Endothelial cell of umbilical vein (primary cell): ENCODE measurements around the gene DCPS. TPM values are rescaled to one million over a fixed set of nuclear protein-coding genes. Genes with fewer than 3 reads are reported as not detected.
A peak's percentile ranks its signal among the peaks of the same experiment; 100 is the strongest.
"Not testable (repeated sequence)": the region's sequence is repeated elsewhere in the genome, so short reads cannot be mapped to it uniquely, and the experiment has no call there.

Experiments
- BruUV-seq: library from RNA; stranded (reverse); fragments of 400-500 nt; replicated peaks from 2 replicates; lab custom pipeline; 2021; lab: Mats Ljungman, UMichigan
- CTCF ChIA-PET: fragments of 300-600, 350-600 bp; sonication (Branson Sonifier 250); formaldehyde crosslinking; loops from one replicate; lab custom pipeline; 2021; ENCODE audit warnings: antibody characterized with exemption, inconsistent platforms; lab: Charles Lee
- POLR2A ChIA-PET: fragments of 300-600, 350-600 bp; sonication (Branson Sonifier 250); formaldehyde crosslinking; loops from one replicate; lab custom pipeline; 2021; ENCODE audit warnings: antibody characterized with exemption, inconsistent platforms; lab: Charles Lee
- DNase-seq: peaks from one replicate; pipeline ENCODE4 v3.0.0-alpha.2; 2011; ENCODE audit warnings: low read depth, low spot score
- FAIRE-seq: peaks from 2 replicates; lab custom pipeline; 2011; peaks lifted over from hg19 to GRCh38; lab: Jason Lieb, UNC
- H2AFZ ChIP-seq: 2 replicates; pipeline ENCODE4 v1.6.0; 2012; ENCODE audit warnings: low read depth, low read length, control low read depth, inconsistent platforms
- H3K27ac ChIP-seq: 2 replicates; pipeline ENCODE4 v1.5.1; 2011; ENCODE audit warnings: low read depth, mild to moderate bottlenecking, control low read depth, low read length, moderate library complexity; ENCODE audit not compliant: insufficient read depth
- H3K27me3 ChIP-seq, 2 experiments: 2 replicates each; pipeline versions ENCODE4 v1.6.0 to v1.6.1; 2011; ENCODE audit warnings: low read length in 2 of 2, mixed read lengths in 1 of 2; ENCODE audit not compliant: control insufficient read depth in 2 of 2, insufficient read depth in 2 of 2
- H3K36me3 ChIP-seq, 2 experiments: 2 replicates in 1 of 2; 3 replicates in 1 of 2; pipeline ENCODE4 v1.5.1; 2011; ENCODE audit warnings: low read length in 2 of 2, mild to moderate bottlenecking in 1 of 2, moderate library complexity in 1 of 2; ENCODE audit not compliant: control insufficient read depth in 2 of 2, insufficient read depth in 2 of 2; ENCODE audit errors: extremely low read depth in 1 of 2
- H3K4me1 ChIP-seq: 3 replicates; pipeline ENCODE4 v1.5.1; 2011; ENCODE audit warnings: mild to moderate bottlenecking, low read length; ENCODE audit not compliant: control insufficient read depth, insufficient read depth; ENCODE audit errors: extremely low read depth
- H3K4me2 ChIP-seq: 2 replicates; pipeline ENCODE4 v1.6.1; 2011; ENCODE audit warnings: low read length, control low read depth, mixed read lengths; ENCODE audit not compliant: insufficient read depth
- H3K4me3 ChIP-seq, 3 experiments: fragments of 200-600 bp in 1 of 3; sonication (generic), shearing (Covaris generic) in 1 of 3; replicated peaks in 1 of 3; 2 replicates each; pipeline ENCODE4 v1.5.1; 2011 to 2016; ENCODE audit warnings: control low read depth in 3 of 3, low read length in 3 of 3, mild to moderate bottlenecking in 2 of 3, inconsistent platforms in 1 of 3, low read depth in 1 of 3, moderate library complexity in 1 of 3; ENCODE audit not compliant: insufficient read depth in 1 of 3
- H3K79me2 ChIP-seq: 2 replicates; pipeline ENCODE4 v1.6.0; 2012; ENCODE audit warnings: low read length, inconsistent platforms; ENCODE audit not compliant: control insufficient read depth, insufficient read depth
- H3K9ac ChIP-seq: replicated peaks from 2 replicates; pipeline ENCODE3; 2011; ENCODE audit warnings: low read length, control low read depth; ENCODE audit not compliant: insufficient read depth; ENCODE audit errors: extremely low read depth
- H3K9me1 ChIP-seq: replicated peaks from 3 replicates; pipeline ENCODE4 v1.6.0; 2011; ENCODE audit warnings: mild to moderate bottlenecking, low read length; ENCODE audit not compliant: control insufficient read depth, insufficient read depth; ENCODE audit errors: extremely low read depth
- H3K9me3 ChIP-seq: replicated peaks from 2 replicates; pipeline ENCODE4 v1.5.1; 2012; ENCODE audit warnings: low read length, inconsistent platforms; ENCODE audit not compliant: control insufficient read depth, insufficient read depth
- H4K20me1 ChIP-seq: replicated peaks from 2 replicates; pipeline ENCODE3; 2011; ENCODE audit warnings: mild to moderate bottlenecking, low read length; ENCODE audit not compliant: control insufficient read depth, insufficient read depth; ENCODE audit errors: extremely low read depth
- EZH2 ChIP-seq: IDR thresholded peaks from 2 replicates; pipeline ENCODE4 v1.6.1; 2012; ENCODE audit warnings: borderline replicate concordance, low read depth, mild to moderate bottlenecking, moderate library complexity, low read length, inconsistent platforms; ENCODE audit not compliant: severe bottlenecking
- FOS ChIP-seq: IDR thresholded peaks from 2 replicates; pipeline ENCODE4 v1.6.1; 2011; ENCODE audit warnings: mild to moderate bottlenecking, low read length, moderate library complexity, borderline replicate concordance; ENCODE audit not compliant: insufficient read depth
- GATA2 ChIP-seq: IDR thresholded peaks from 2 replicates; pipeline ENCODE4 v1.7.0; 2011; ENCODE audit warnings: low read depth, mild to moderate bottlenecking, moderate library complexity, mixed read lengths, low read length; ENCODE audit not compliant: insufficient read length, insufficient read depth
- JUN ChIP-seq: IDR thresholded peaks from 2 replicates; pipeline ENCODE4 v1.6.1; 2011; ENCODE audit warnings: borderline replicate concordance, low read depth; ENCODE audit not compliant: insufficient read length, insufficient read depth
- MYC ChIP-seq: IDR thresholded peaks from one replicate; pipeline ENCODE4 v1.6.1; 2011; ENCODE audit warnings: mild to moderate bottlenecking, low read depth, low read length
- POLR2A ChIP-seq: IDR thresholded peaks from 2 replicates; pipeline ENCODE4 v1.6.1; 2012; ENCODE audit warnings: low read depth, mild to moderate bottlenecking, control low read depth, low read length
- POLR2AphosphoS5 ChIP-seq: IDR thresholded peaks from 2 replicates; pipeline ENCODE4 v1.6.1; 2012; ENCODE audit warnings: low read depth, mild to moderate bottlenecking, control low read depth, low read length, moderate library complexity; ENCODE audit not compliant: insufficient read depth
- dilution Hi-C: fragments of 300-500 bp; cut with MboI; formaldehyde crosslinking; loops from one replicate; pipeline ENCODE4 v1.15.0; 2019; ENCODE audit warnings: low sequenced_read_pairs; ENCODE audit not compliant: extremely low pct_ligation_motif_present
- intact Hi-C: fragments of 100-400 bp; cut with micrococcal nuclease; formaldehyde crosslinking; loops from one replicate; pipeline ENCODE4 v1.10.0; 2022
- polyA plus RNA-seq, 4 experiments: library from polyadenylated mRNA; depleted of rRNA in 3 of 4; stranded (reverse) in 3 of 4; unstranded in 1 of 4; fragments of >200 nt; gene quantifications; 2 replicates each; pipeline versions ENCODE4 v1.2.1 to v1.2.3, GENCODE V29; 2011 to 2012; ENCODE audit warnings: missing spikeins in 1 of 4
- total RNA-seq: library from RNA; stranded (reverse); gene quantifications from 2 replicates; pipeline ENCODE4 v1.2.3, GENCODE V29; 2021
- TF ChIP-seq, protein P1 (sequence below), 2 donors: IDR thresholded peaks; 1 replicate in 1 of 2; 2 replicates in 1 of 2; pipeline ENCODE4 v1.5.1; 2011; ENCODE audit warnings: low read length in 2 of 2, mild to moderate bottlenecking in 2 of 2, moderate library complexity in 2 of 2, control low read depth in 1 of 2, inconsistent platforms in 1 of 2, low read depth in 1 of 2; ENCODE audit not compliant: insufficient read depth in 1 of 2; ENCODE audit errors: extremely low read depth in 1 of 2
- TF ChIP-seq, protein P2 (sequence below): IDR thresholded peaks from 2 replicates; pipeline ENCODE4 v1.6.1; 2011; ENCODE audit not compliant: insufficient read depth, insufficient read length

DCPS gene
- total and polyA plus RNA-seq, 2 donors (not counting 3 experiments of a cell fraction or from before 2014, with no cell fraction given), result 19.6 to 36.0 TPM

DNA sequence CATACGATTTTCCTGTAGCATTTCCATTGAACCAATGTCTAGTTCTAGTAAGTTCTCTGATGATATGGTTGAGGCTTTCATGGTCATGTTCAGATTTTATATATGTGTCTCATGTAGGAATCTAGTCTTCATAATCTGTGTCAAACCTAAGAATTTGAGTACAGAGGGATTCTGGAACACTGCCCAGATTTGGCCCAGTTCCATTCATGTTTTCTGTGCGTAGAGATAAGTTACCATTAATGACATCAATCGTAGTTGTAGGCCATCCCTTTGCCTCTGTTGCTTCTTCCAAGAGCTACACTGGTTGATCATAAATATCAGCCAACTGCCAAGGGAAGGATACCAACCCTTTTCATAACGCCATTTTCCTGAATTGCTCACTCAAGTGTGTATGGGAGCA lies 74.9 kb downstream of the DCPS start:
- intact Hi-C loops, result no loop called here
- Histone ChIP-seq H3K27me3 (no peaks in the 10 kb centered on the region), H3K36me3 (no peaks in the 10 kb centered on the region), H3K27ac (no peak overlapping the region), H3K4me1 (no peaks in the 10 kb centered on the region), H3K4me2 (no peak overlapping the region), H4K20me1 (no peaks in the 10 kb centered on the region), H3K4me3 (no peak overlapping the region), H3K9ac (no peak overlapping the region), H3K9me3 (no peaks in the 10 kb centered on the region), H3K9me1 (no peaks in the 10 kb centered on the region), H2AFZ (no peak overlapping the region), H3K79me2 (no peaks in the 10 kb centered on the region)
- POLR2A ChIA-PET, result no interaction called here
- FAIRE-seq, result peak; percentile 48
- BruUV-seq, result no TSS peak
- TF ChIP-seq POLR2A, result no peak
- CTCF ChIA-PET, result no interaction called here
- dilution Hi-C loops, result no loop called here
- DNase-seq, result peak; percentile 69

DNA sequence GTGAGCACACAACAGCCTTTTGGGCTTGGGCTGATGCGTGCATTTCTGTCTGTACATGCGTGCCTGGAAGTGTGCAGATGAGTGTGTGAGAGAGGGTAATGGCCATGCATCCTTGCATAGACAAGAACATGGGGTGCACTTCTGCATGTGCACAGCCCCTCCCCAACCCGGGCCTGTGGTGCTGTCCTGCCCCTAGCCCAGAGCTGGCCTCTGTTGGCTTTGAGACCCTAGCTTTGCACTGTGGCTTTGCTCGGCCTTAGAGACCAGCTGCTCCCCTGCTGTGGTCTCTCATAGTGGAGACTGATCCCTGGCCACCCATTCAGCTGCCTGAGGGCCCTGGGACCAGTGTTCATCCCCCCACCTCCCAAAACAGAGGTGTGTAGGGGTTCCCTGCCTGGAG lies 77.0 kb downstream of the DCPS start:
- Histone ChIP-seq H2AFZ (no peak overlapping the region), H3K9me1 (no peaks in the 10 kb centered on the region), H3K4me3 (no peak overlapping the region), H3K27me3 (no peaks in the 10 kb centered on the region), H4K20me1 (no peaks in the 10 kb centered on the region), H3K9ac (no peak overlapping the region), H3K79me2 (no peaks in the 10 kb centered on the region), H3K36me3 (no peaks in the 10 kb centered on the region), H3K4me1 (no peaks in the 10 kb centered on the region), H3K4me2 (no peak overlapping the region), H3K27ac (no peak overlapping the region), H3K9me3 (no peaks in the 10 kb centered on the region)
- POLR2A ChIA-PET, result no interaction called here
- DNase-seq, result no peak
- CTCF ChIA-PET, result interaction anchor here (1.2 kb wide), 1 partner anchor 20 kb away, joined by 3 read pairs; no protein-coding TSS in a partner anchor
- FAIRE-seq, result no peak
- BruUV-seq, result no TSS peak
- dilution Hi-C loops (no loop called here), intact Hi-C loops (no loop called here)
- TF ChIP-seq, protein P1, sequence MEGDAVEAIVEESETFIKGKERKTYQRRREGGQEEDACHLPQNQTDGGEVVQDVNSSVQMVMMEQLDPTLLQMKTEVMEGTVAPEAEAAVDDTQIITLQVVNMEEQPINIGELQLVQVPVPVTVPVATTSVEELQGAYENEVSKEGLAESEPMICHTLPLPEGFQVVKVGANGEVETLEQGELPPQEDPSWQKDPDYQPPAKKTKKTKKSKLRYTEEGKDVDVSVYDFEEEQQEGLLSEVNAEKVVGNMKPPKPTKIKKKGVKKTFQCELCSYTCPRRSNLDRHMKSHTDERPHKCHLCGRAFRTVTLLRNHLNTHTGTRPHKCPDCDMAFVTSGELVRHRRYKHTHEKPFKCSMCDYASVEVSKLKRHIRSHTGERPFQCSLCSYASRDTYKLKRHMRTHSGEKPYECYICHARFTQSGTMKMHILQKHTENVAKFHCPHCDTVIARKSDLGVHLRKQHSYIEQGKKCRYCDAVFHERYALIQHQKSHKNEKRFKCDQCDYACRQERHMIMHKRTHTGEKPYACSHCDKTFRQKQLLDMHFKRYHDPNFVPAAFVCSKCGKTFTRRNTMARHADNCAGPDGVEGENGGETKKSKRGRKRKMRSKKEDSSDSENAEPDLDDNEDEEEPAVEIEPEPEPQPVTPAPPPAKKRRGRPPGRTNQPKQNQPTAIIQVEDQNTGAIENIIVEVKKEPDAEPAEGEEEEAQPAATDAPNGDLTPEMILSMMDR (IDR thresholded peaks at IDR 0.05; ENCODE audit: extremely low read depth in 1 of 2, insufficient read depth in 1 of 2, low read depth in 1 of 2, low read length in 2 of 2), result no peak
- TF ChIP-seq POLR2A (no peak), MYC (no peak), FOS (no peak), POLR2AphosphoS5 (no peak), GATA2 (no peak), JUN (no peak), EZH2 (no peak)
- TF ChIP-seq, protein P2, sequence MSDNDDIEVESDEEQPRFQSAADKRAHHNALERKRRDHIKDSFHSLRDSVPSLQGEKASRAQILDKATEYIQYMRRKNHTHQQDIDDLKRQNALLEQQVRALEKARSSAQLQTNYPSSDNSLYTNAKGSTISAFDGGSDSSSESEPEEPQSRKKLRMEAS, result no peak

DNA sequence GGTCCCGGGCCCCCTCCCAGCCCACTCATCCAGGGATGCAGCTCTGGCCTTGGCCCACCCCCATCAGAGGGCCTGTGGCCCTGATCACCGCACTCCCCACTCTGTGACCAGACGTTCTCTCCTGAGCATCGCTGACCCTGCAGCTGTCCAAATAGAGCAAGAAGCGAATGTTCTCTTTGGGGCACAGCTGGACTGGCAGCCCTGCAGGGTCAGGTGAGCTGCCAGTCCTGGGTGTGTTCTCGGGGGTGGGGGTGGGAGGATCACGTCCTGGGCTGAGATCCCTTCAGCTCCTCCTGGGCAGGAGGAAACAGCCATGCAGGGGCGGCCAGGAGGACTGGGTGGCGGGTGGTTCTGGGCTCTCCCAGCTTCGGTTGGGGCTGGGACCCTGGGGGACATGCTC lies 78.1 kb downstream of the DCPS start:
- DNase-seq, POLR2A ChIA-PET, H2AFZ ChIP-seq, H3K4me1 ChIP-seq, CTCF ChIA-PET, H3K4me3 ChIP-seq, dilution Hi-C loops, BruUV-seq, H3K79me2 ChIP-seq, H3K9me3 ChIP-seq, H3K36me3 ChIP-seq, H3K4me2 ChIP-seq, FAIRE-seq, H3K27ac ChIP-seq, H3K27me3 ChIP-seq, H3K9me1 ChIP-seq, H4K20me1 ChIP-seq, H3K9ac ChIP-seq, intact Hi-C loops: not testable (repeated sequence)
